NCI-H1694 treated with DMSO at 0.1 percent for 48 hours (cell line): ENCODE measurements around the gene NBEAL2.
"Not testable (repeated sequence)": the region's sequence is repeated elsewhere in the genome, so short reads cannot be mapped to it uniquely, and the experiment has no call there.

Experiments used
- DNase-seq: peaks from one replicate; lab custom pipeline; 2025; lab: John Stamatoyannopoulos, UW

The NBEAL2 gene

DNA sequence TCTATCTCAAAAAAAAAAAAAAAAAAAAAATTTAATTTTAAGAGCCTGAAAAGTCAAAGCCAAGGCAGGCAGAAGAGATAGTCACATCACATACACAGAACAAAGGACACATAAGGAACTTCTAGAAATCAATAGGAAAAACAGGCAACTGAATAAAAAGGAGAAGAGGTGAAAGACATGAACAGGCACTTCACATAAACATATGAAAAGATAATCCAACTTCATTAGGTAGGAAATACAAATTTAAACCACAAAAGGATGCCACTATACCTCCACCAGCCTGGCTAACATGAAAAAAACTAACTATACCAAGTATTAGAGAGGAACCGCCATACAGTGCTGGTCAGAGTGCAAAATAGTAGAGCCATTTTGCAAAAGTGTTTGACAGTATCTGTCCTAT, 17.0 kb upstream of the NBEAL2 start:
- DNase-seq, result no peak

DNA sequence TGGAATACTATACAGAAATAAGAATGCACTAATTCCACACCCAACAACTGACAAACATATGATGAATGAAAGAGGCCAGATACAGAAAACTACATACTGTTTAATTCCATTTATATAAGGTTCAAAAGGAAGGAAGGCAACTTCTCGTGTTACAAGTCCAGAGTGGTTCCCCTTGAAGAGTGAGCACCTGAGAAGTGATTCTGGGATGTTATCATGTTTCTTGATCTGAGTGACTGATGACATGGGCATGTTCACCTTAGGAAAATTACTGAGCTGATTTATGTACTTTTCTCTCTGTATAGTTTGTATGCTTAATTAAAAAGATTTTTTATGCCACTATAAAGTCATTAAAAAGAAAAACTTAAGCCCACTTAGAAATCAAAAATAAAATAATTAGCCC, 16.5 kb upstream of the NBEAL2 start:
- no peak for DNase-seq

DNA sequence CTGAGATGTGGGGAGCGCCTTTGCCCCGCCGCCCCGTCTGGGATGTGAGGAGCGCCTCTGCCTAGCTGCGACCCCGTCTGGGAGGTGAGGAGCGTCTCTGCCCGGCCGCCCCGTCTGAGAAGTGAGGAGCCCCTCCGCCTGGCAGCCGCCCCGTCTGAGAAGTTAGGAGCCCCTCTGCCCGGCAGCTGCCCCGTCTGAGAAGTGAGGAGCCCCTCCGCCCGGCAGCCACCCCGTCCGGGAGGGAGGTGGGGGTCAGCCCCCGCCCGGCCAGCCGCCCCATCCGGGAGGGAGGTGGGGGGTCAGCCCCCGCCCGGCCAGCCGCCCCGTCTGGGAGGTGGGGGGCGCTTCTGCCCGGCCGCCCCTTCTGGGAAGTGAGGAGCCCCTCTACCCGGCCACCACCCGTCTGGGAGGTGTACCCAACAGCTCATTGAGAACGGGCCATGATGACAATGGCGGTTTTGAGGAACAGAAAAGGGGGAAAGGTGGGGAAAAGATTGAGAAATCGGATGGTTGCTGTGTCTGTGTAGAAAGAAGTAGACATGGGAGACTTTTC, 15.4 kb upstream of the NBEAL2 start:
- not testable (repeated sequence) for DNase-seq

DNA sequence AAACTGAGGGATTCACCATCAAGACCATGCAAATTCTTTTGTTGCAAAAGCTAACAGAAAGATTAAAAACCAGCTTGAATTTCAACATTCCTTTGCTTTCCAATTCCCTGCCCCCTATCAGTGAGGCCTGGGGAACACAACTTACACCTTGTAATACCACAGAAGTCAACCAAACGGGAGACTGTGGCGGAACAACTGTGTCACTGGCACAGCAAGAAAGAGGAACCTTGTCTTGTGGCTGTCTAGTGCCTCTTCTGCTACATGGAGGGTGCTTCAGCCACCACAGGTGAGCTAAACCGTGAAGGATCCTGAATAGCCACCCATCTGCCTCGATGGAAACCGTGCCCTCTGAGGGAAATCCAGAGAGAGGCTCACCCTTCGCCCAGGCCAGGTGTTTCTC, 14.3 kb upstream of the NBEAL2 start:
- DNase-seq, result no peak

DNA sequence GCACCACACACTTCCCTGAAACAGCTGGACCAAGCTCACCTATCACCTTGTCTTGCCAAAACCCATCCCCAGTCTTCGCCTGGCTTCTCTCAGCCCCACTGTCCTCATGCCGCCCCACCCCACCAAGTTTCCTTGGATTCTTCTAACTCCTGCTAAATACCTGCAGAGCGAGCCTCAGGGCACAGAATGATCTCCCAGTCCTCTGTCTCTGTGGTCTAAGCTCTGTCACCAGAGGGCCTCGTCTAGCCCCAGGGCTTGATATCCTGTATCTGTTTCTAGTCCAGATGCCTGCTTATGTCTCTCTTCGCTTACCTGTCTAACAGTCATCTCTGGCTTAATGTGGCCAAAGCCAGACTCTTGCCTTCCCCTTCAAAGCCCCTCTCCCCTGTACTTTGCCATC, 12.7 kb upstream of the NBEAL2 start:
- DNase-seq, result no peak

DNA sequence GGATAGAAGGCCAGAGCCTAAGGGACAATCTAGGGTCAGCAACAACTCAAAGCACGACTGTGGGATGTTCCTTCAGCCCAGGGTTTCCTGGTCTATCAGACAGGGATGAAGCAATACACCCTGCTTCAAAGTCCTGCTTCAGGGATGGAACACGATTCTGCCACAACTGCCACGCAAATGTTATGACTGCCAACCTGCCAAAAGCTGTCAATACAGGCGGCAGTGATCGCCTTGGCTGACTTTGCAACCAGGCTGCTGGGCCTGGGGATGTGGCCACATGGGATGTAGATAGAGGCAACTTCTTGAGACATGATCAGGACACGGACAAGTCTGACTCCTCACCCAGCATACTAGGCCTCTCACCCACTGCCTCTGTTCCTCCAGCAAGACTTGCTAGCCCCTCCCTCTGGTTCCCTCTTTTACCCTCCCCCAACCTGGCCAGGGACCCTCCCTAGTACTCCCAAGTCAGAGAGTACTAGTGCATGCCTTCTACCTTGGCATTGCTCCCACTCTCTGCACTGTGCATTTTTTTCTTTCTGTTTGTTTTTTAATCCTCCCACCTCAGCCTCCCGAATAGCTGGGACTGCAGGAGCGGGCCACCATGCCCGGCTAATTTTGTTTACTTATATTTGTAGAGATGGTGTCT, 10.6 kb upstream of the NBEAL2 start:
- no peak for DNase-seq

DNA sequence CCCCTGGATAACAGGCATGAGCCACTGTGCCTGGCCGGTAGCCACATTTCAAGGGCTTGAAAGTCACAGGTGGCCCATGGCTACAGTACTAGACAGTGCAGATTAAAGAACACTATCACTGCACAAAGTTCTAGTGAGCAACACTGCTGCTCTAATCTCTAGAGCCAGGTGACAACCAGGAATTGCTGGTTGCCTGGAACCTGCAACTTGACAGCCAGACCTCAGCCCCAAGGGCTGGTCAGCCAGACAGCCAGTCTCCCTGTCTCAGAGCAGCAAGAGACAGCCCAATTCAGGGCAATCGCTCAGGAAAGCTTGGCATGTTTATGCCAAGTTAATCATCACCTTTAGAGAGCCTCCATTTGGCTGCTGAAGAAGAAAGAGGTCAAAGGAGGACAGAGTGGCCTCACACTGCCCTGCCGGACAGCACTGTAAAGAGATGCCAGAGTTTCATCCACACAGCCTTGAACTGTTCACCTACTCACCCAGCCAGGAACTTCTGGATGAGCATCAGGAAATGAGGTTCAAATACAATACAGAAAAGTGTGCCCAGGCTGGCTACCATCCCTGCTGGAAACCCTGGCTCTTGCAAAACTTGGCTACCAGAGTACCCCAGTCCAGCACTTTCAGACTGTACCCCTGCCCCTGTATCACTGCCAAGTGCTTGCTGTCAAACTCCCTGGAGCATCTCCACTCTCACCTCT, 8.9 kb upstream of the NBEAL2 start:
- no peak for DNase-seq

DNA sequence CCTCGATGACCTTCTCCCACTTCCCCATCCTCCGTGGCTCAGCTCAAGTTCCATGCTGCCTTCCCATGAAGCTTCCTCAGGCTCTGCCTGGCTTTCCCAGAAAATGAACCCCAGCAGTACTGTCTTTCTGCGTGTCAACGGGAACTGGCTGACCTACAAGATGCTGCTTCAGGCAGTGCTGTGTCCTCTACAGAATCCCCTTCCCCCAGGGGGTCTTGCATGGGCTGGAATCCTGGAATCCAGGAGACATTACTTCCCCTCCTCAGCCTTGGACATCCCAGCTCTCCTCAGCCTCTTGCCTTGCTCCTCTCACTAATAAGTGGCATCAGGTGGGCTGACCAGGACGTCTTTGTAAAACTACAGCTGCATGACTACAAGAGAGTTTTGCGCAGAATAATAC, 8.3 kb upstream of the NBEAL2 start:
- DNase-seq, result no peak

DNA sequence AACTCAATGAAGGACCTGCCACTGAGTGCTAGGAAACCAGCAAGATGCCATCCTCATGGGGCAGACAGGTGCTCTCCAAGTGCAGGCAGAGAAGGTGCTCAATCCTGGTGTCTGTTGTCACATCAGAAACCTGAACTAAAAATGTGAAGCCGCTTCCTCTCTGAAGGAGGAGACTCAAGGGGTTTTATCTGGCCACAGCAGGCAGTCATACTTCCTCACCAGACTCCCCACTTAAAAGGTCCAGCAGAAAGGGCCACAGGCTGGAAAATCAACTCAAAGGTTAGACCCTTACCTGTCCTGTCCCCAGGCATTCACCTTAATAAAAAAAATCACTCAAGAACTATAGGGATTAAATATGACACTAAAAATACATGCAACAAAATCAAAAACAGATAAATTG, 7.7 kb upstream of the NBEAL2 start:
- DNase-seq, result no peak

DNA sequence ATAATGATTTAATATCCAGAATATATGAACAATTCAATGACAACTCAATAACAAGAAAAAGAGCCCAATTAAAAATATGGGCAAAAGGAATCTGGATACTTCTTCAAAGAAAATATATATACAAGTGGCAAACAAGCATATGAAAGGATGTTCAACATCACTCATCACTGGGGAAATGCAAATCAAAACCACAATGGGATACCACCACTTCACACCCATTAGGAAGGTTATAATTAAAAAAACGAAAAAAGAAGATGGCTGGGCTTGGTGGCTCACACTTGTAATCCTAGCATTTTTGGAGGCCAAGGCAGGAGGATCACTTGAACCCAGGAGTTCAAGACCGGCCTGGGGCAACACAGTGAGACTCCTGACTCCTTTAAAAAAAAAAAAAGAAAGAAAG, 7.1 kb upstream of the NBEAL2 start:
- DNase-seq, result no peak

DNA sequence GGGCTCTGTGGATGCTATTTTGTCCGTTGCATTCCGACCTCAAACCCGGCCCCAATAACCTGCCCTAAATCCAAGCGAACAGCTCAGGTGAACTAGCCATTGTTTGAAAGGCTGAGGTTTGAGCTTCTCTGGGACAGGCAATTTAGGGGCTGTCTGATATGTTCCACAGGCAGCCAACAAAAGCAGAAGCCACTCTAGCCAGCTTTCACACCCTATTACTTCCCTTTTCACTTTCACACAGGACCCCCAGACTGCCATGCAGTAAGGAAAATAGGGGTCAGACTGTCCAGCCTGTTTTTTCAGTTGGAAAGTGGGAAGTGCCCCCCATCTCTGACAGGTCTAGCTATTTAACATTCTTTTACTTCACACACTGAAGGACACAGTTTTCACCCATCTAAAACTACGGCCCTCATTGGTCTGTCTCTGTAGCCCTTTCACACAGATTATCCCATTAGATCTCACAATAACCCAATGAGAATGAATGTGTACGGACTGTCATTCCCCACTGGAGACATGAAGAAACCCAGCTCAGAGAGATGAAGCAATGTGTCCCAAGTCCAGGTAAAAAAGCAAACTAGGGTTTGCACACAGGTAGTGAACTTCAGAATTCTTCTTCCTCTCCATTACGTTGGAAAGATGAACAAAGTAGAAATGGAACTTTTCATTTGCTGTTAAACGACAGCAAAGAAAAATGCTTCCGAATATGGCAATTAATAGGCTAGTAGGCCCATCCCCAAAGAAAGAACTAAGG, 4.9 kb upstream of the NBEAL2 start:
- DNase-seq, result no peak

DNA sequence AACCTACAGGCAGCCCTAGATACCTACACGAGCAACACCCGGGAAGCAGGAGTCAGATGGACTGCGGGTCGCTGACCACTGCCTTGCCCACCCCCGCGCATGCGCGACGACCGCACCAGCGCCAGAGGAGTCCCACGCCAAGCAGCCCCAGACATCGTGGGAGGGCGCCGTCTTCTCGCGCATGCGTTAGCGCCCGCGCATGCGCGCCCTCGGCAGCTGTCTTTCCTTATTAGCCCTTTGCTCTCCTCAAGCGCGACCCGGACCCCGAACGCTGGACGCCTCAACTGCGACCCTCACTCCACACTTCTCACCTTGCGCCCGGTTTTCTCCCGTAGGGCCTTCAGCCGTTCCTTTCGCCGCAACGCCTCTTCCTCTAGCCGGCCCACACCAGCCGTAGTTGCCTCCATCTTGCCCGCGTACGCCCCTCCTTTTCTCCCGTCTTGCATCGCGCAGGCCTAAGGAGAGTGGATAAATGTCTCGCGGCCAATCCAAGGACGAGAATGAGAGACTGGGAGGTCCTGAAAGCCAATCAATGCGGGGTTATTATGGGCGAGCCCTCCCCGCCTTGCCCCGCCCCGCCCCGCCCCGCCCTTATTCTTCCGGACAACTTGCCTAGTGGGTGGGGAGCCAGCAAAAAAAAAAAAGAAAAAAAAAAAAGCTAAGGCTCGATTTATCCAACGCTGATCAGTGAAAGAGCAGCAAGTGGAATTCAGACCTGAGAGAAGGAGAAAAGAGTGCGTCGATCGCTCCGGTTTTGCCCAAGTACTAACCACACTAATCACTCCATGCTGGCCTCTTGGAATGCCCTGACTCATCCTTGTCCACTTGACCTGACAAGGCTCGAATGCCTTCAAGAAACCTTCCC, 2.9 kb upstream of the NBEAL2 start, which contains the start of gene CCDC12:
Gene CCDC12 (minus strand): TSS at position 420 of the 865 bp plus-strand sequence. CDS start 13 bp downstream, at position 407.
- peak; percentile 85 for DNase-seq

DNA sequence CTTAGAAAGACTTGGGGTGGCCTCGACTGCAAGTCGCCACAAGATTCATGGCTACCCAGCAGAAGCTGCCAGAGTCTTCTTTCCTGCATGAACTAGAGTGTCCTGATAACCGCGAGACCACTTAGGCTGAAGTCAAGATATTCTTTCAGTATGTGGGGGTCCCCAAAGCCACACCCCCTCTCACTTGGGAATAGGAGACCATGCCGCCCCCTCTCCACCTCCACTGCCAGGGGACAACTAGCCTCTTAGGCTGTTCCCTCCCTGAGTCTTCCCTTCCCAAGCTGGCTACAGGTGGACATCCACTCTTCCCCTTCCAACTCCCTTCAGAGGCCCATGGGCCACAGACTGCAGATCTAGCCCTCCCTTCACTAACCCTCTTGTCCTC, 1.7 kb upstream of the NBEAL2 start:
- DNase-seq, result no peak

DNA sequence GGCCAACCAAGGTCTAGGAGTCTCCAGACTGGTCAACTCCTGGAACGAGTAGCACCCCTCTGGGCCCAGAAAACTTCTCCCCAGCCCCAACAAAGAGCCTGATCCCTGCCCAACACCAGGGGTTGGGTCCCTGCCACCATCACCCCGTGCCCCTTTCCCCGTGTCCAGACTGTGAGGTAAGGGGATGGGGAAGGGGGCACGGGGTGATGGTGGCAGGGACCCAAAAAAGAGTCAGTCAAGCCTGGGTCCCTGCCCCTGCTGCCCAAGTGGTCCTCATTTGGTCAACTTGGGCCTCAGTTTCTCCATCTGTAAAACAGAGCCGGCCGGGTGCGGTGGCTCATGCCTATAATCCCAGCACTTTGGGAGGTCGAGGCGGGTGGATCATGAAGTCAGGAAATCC, 1.1 kb upstream of the NBEAL2 start:
- no peak for DNase-seq

DNA sequence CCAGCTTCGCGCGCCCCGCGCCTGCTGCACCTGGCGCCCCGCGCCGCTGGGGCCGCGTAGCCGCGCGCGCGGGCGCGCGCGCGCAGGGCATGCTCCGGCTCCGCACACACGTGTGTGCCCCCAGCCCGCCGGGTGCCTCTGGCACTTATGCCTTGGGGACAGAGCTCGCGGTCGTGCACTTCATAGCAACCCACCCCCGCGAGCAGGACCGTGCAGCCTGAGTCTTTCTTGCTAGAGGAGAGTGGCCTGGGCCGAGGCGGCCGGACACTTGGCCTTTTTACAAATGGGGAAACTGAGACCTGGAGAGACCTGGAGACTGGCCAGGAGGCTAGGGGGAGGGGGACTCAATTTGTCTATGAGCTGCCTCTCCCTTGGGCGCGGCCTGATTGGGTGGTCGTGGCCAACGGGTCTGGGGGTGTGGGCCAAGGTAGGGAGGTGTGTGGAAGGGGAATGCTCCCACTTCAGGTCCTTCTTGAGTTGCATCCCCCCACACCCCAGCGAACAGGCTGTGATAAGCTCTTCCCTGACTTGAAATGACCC, 562 bp downstream of the NBEAL2 start:
- DNase-seq, result no peak

DNA sequence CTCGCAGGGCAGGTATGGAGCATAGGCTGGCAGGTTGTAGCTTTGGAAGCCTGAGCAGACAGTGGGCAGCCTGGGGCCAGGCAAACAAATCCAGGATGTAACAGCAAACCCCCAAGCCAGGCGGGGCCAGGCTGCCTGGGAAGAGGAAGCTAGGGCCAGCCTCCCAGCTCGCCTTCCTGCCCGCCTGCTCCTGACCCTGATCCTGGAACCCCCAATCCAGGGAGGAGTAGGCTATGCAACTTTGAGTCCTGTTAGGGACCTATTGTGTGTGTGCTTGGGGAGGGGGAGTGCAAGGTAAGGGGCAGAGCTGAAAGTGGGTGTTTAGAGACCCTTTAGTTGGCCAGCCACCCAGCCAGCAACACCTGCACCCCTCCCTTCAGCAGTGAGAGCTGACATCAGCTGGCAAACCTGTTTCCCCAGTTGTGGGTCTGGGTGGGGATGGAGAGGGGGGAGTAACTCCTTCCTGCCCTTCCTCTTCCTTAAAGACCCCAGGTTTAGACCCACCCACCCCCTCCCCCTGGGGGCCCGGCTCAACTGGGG, 2.5 kb downstream of the NBEAL2 start:
- no peak for DNase-seq

DNA sequence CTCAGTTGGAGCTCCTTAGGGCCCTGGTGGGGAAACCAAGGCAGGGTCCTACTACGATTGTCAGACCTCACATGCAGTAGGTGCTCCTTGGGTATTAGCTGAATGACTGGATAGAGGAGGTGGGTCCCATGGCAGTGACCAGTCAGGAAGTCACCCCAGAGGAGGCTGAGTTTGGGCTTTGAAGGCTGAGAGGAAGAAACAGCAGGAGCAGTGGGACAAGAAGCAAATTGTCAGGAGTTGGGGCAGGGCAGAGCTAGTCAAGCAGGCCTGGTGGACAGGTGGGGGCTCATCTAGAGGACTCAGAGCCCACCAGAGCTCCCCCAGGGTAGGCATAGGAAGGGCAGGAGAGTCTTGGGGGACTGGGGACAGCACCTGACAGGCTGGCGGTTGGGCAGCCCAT, 3.1 kb downstream of the NBEAL2 start:
- DNase-seq, result no peak

DNA sequence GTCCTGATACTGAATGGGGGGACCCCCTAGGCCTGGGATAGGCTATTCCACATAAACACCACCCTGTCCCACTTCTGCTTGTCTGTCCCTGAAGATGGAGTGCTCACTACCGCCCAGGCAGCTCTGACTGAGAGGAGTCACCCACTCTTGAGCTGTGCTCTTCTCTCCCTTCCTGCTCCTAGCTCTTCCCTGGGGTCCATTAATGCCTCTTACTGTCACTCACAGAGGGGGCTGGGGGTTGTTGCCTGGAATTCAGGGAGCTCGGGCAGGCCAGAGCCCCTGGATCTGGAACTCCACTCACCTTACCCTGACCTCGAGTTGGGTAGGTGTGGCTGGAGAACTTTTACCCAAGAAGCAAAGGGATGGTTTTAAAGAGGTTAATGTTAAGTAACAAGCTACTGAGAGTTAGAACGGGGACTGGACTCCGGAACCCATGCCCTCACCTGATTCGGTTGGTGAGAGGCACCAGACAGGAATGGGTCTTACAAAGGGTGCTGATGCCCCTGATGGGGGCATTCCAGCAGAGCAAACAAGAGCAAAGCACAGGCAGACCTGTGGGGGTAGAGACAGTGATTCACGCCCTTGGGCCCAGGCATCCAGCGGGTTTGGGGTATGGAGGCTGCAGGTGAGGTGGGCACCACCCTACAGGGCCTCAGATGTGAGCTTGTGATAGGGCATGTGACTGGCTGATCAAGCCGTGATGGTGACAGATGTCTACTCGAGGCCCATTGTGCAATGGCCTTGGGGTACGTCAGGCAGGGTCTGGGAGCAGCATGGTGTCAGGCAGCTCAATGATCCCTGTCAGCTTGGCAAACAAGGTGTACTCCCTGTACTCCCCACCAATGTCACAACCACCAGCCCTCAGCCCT, 5.4 kb downstream of the NBEAL2 start:
- DNase-seq, result no peak

DNA sequence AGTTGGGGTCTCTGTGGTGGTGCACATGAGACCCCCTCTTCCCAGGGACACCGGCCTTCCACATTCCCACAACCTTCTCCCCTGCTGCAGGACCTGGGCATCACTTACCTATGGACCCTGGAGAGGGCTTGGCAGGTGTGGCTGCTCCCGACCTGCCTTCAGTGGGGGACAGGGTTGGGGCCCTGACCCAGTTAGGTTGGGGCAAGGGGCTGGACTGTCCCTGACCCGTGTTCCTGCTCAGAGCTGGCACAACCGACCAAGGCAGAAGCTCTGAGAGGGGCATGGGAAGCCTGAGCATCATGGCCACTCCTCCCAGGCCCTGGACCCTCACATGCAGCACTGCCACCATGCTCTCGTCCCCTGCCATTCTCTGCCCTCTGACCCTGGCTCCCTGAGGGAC, 6.1 kb downstream of the NBEAL2 start:
- DNase-seq, result no peak

DNA sequence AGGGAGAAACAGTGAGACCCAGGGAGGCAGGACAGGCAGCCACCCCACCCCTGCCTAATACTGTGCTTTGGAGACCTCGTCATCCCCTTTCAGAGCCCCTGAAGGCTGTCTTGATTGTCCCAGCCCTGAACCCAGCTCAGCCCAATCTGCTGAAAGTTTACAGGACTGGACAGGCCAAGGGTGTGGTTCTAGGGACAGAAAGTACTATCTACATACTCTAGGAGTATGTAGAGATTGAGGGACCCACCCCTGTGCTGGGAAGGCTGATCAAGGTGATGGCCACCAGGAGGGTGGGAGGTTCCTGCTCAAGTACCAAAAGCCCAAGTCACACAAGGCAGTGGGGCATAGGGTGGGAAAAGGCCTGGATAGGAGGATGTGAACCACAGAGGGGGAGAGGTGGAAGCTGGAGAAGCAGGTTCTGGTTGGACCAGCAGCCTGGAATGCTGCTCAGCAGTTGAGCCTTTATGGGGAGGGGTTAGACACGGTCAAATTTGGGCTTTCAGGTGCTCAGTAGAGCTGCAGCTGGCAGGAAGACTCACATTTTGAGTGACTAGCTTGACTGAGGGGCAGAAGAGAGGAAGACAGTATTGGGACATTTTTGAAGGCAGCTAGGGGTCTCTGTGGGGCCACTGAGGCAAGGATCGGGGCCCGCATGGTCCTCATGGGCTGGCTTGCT, 6.7 kb downstream of the NBEAL2 start:
- DNase-seq, result no peak
